BLaER1 treated with 17β-estradiol and CSF1 and Interleukin-3, amounts not matched to agents 10 nM and 100 nM (cell line): ENCODE measurements around the gene FAAH.

Experiments
- H3K27ac ChIP-seq, 11 experiments: shearing (Covaris generic); formaldehyde crosslinking; 2 replicates each; pipeline ENCODE4 v1.8.1; 2022
- H3K27me3 ChIP-seq, 11 experiments: shearing (Covaris generic); formaldehyde crosslinking; 2 replicates each; pipeline ENCODE4 v1.8.1; 2022
- H3K36me3 ChIP-seq, 11 experiments: shearing (Covaris generic); formaldehyde crosslinking; 2 replicates each; pipeline ENCODE4 v1.8.1; 2022
- H3K4me1 ChIP-seq, 10 experiments: shearing (Covaris generic); formaldehyde crosslinking; 2 replicates each; pipeline ENCODE4 v1.8.1; 2022
- H3K4me2 ChIP-seq, 11 experiments: shearing (Covaris generic); formaldehyde crosslinking; 2 replicates each; pipeline ENCODE4 v1.8.1; 2022
- H3K4me3 ChIP-seq, 10 experiments: shearing (Covaris generic); formaldehyde crosslinking; 2 replicates each; pipeline ENCODE4 v1.8.1; 2022
- H3K9ac ChIP-seq, 11 experiments: shearing (Covaris generic); formaldehyde crosslinking; 2 replicates each; pipeline ENCODE4 v1.8.1; 2022
- H3K9me3 ChIP-seq, 11 experiments: shearing (Covaris generic); formaldehyde crosslinking; replicated peaks in 1 of 11; 2 replicates each; pipeline ENCODE4 v1.8.1; 2022
- H4K20me1 ChIP-seq, 11 experiments: shearing (Covaris generic); formaldehyde crosslinking; 2 replicates each; pipeline ENCODE4 v1.8.1; 2022
- Cebpa-rat ChIP-seq, 11 experiments: shearing (Covaris generic); IDR thresholded peaks; 2 replicates each; pipeline ENCODE4 v1.8.1; 2022

The FAAH gene

DNA sequence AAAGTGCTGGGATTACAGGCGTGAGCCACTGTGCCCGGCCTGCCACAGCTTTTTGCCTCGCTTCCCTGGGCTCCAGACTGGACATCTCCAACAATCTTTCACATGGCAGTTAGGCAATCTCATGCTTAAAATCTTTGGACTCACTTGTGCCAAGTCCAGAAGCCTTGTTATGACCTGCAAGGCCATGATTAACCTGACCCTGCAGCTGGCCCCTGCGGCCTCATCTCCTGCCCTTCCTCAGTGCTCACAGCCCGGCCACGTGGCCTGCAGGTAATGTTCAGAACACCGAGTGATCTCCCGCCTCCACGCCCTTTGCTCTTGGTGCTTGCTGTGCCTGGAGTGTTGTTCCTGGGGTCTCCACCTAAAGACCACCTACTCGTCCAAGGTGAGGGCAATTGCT lies 24.9 kb downstream of the FAAH start:
- H3K27me3 ChIP-seq: no peaks in the 10 kb centered on the region
- peaks cover 0 to 9% (median 0%) of the 10 kb centered on the region in 10 experiments; a peak in 2 of 20 replicates for H3K4me1 ChIP-seq
- no peak for TF ChIP-seq Cebpa-rat (IDR thresholded peaks at IDR 0.05)
- H3K9me3 ChIP-seq: no peaks in the 10 kb centered on the region
- peaks cover 0 to 23% (median 8%) of the 10 kb centered on the region in 11 experiments; a peak in 10 of 22 replicates for H3K36me3 ChIP-seq
- no peak overlapping the region for H3K4me3 ChIP-seq
- H3K4me2 ChIP-seq: no peak overlapping the region
- peaks cover 0 to 5% (median 0%) of the 10 kb centered on the region in 11 experiments; a peak in 2 of 22 replicates for H4K20me1 ChIP-seq
- no peak overlapping the region for H3K27ac ChIP-seq
- no peak overlapping the region for H3K9ac ChIP-seq

DNA sequence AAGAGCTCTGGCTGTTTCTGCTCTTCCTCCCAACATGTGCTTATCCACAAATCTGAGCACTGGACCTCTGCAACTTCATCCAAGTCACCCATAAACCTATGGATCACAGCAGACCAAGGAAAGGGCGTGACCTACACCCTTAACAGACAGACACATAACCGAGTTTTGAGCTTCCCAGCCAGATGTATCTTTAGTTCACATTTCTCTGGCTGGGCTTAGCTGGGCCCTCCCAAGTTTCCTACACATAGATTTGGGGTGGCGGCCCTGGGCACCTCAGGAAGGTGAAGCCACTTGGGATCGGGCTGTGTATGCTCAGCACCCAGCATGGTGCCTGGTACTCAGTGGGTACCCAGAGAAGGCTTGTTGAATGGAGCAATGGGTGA lies 26.4 kb downstream of the FAAH start:
- Histone ChIP-seq H3K27me3 (no peaks in the 10 kb centered on the region), H3K9ac (no peak overlapping the region), H3K4me2 (no peak overlapping the region), H3K4me1 (peaks cover 0 to 9% (median 0%) of the 10 kb centered on the region in 10 experiments; a peak in 2 of 20 replicates), H3K9me3 (no peaks in the 10 kb centered on the region), H3K36me3 (peaks cover 0 to 7% (median 0%) of the 10 kb centered on the region in 11 experiments; a peak in 3 of 22 replicates), H3K4me3 (no peak overlapping the region), H4K20me1 (no peaks in the 10 kb centered on the region), H3K27ac (no peak overlapping the region)
- TF ChIP-seq Cebpa-rat (IDR thresholded peaks at IDR 0.05): no peak

DNA sequence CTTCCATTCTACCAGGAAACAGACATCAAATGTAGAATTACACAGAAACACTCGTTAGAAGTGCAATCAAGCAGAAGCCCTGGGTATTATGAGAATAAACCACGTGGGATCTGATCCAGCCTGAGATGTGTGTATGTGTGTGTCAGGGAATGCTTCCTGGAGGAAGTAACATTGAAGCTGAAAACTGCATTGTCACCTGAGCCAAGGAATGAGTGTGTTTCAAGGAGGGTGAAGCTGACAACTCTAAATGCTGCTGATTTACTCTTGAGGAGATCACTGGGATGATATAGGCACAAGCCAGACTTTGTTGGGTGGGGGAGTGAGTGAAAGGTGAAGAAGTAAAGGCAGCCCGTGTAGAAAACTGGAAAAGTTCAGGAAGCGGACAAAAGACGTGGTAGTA lies 27.6 kb downstream of the FAAH start:
- no peak for TF ChIP-seq Cebpa-rat (IDR thresholded peaks at IDR 0.05)
- no peak overlapping the region for H3K4me2 ChIP-seq
- no peak overlapping the region for H3K4me3 ChIP-seq
- H3K36me3 ChIP-seq: no peaks in the 10 kb centered on the region
- H3K9me3 ChIP-seq: no peaks in the 10 kb centered on the region
- H3K27me3 ChIP-seq: no peaks in the 10 kb centered on the region
- no peak overlapping the region for H3K9ac ChIP-seq
- H4K20me1 ChIP-seq: no peaks in the 10 kb centered on the region
- no peak overlapping the region for H3K27ac ChIP-seq
- H3K4me1 ChIP-seq: peaks cover 0 to 9% (median 0%) of the 10 kb centered on the region in 10 experiments; a peak in 2 of 20 replicates

DNA sequence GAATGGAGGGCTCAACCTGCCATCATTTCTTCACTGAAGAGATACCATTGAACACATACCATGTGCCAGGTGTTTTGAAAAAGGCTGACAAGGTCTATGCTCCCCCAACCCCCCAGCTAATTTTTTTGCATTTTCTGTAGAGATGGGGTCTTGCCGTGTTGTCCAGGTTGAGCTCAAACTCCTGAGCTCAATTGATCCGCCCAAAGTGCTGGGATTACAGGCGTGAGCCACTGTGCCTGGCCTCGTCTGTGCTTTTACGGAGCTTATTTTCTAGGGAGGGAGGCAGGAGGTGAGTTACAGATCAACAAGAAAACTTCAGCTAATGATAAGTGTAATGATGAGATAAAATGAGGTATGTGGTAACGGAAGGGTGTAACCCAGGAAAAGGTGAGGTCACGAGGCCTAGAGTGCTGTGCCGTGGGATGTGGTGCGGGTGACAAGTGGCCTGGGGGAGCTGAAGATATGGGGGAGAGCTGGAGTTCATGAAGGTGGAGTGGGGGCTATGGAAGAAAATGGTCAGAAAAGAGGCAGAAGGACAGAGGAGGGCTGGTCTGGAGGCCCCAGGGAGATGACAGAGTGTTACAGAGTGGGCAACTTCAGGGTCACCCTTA lies 28.2 kb downstream of the FAAH start:
- Histone ChIP-seq H3K4me1 (peaks cover 0 to 9% (median 0%) of the 10 kb centered on the region in 10 experiments; a peak in 2 of 20 replicates), H4K20me1 (no peaks in the 10 kb centered on the region), H3K9ac (no peak overlapping the region), H3K27me3 (no peaks in the 10 kb centered on the region), H3K4me2 (no peak overlapping the region), H3K27ac (no peak overlapping the region), H3K36me3 (no peaks in the 10 kb centered on the region), H3K9me3 (no peaks in the 10 kb centered on the region), H3K4me3 (no peak overlapping the region)
- TF ChIP-seq Cebpa-rat (IDR thresholded peaks at IDR 0.05): no peak

DNA sequence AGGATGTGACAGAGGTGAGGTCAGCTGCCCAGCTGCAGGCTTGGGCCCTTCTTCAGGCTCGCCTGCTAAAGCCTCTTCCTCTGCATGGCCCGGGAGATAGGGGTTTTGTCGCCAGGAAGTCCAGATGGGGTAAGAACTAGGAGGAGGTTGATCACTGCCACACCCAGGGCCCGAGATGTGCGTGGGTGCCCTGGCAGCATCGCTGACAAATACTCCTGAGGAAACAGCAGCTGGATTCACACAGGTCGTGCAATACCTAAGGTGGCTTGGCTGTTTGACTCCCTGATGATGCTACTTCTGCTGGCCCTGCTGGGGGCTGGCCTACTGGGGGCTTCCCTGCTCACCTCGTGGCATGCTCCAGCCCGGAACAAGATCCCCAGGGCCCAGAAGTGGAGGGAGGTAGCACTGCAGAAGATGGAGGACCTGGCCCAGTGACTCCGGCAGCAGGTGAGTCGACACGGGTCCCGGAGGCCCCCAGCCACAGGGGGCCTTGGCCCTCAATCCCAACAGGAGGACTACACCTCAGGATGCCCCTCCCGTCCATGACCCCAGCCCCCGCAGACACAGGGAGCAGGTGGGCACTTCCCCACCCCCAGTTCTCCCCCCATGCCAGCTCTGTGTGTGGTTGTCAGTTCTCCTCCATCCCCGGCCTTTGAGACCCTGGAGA lies 29.6 kb downstream of the FAAH start:
- no peak overlapping the region for H3K9ac ChIP-seq
- peak overlapping the region in 2 of 11 experiments; percentile 3 to 37; a peak in 2 of 22 replicates for H3K4me2 ChIP-seq
- TF ChIP-seq Cebpa-rat (IDR thresholded peaks at IDR 0.05): no peak
- no peaks in the 10 kb centered on the region for H3K9me3 ChIP-seq
- H3K4me3 ChIP-seq: no peak overlapping the region
- peaks cover 0 to 9% (median 0%) of the 10 kb centered on the region in 10 experiments; a peak in 2 of 20 replicates for H3K4me1 ChIP-seq
- H4K20me1 ChIP-seq: no peaks in the 10 kb centered on the region; a peak in 1 of 22 replicates
- no peaks in the 10 kb centered on the region for H3K27me3 ChIP-seq
- no peak overlapping the region for H3K27ac ChIP-seq
- H3K36me3 ChIP-seq: no peaks in the 10 kb centered on the region

DNA sequence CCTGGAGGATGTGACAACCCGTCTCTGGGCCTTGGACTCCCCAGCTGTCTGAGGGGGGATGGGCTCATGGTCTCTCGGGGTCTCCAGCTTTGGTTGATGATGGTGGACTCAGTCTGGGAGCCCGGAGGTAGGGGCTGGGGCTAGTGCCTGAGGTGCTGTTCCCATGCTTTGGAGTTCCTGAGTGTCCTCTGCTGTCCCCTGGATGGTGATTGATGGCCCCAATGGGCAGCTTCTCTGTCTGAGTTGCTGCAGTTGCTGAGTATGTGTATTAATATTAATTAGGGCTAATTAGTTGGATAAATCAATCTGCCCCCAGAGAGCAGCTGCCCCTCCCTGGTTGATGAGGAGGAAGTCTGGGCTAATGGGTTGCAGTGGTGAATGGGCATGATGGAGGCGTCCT lies 30.6 kb downstream of the FAAH start:
- H3K9ac ChIP-seq: no peak overlapping the region

DNA sequence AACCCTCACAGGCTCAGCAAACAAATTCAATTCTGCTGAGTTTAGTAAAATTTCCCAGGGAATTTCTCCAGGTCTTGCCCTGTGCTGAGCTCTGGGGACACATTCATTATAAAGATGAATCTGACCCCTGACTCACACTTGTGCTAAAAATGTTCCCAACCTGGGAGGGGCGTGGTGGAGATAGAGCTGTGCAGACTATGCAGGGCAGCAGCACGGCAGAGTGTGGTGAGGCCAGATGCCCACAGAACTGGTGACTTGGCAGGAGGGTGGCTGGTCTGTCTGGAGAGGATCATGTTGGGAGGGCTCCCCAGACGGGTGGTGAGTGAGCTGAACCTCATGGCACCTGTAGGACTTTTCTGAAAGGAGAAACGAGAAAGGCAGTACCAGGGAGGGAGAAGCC lies 31.6 kb downstream of the FAAH start:
- no peaks in the 10 kb centered on the region for H3K27me3 ChIP-seq
- H4K20me1 ChIP-seq: no peaks in the 10 kb centered on the region; a peak in 1 of 22 replicates
- no peaks in the 10 kb centered on the region for H3K36me3 ChIP-seq
- no peak overlapping the region for H3K4me3 ChIP-seq
- H3K27ac ChIP-seq: no peak overlapping the region
- no peak for TF ChIP-seq Cebpa-rat (IDR thresholded peaks at IDR 0.05)
- no peaks in the 10 kb centered on the region for H3K9me3 ChIP-seq
- no peak overlapping the region for H3K4me2 ChIP-seq
- H3K4me1 ChIP-seq: peaks cover 0 to 9% (median 0%) of the 10 kb centered on the region in 10 experiments; a peak in 2 of 20 replicates
- no peak overlapping the region for H3K9ac ChIP-seq

More for the DNA sequence above, 30.6 kb downstream of the FAAH start:
- H3K9me3 ChIP-seq: no peaks in the 10 kb centered on the region
- no peaks in the 10 kb centered on the region for H3K36me3 ChIP-seq
- no peak overlapping the region for H3K27ac ChIP-seq
- H3K4me2 ChIP-seq: no peak overlapping the region
- no peak for TF ChIP-seq Cebpa-rat (IDR thresholded peaks at IDR 0.05)
- no peaks in the 10 kb centered on the region for H3K27me3 ChIP-seq
- no peak overlapping the region for H3K4me3 ChIP-seq
- peaks cover 0 to 9% (median 0%) of the 10 kb centered on the region in 10 experiments; a peak in 2 of 20 replicates for H3K4me1 ChIP-seq
- H4K20me1 ChIP-seq: no peaks in the 10 kb centered on the region; a peak in 1 of 22 replicates

DNA sequence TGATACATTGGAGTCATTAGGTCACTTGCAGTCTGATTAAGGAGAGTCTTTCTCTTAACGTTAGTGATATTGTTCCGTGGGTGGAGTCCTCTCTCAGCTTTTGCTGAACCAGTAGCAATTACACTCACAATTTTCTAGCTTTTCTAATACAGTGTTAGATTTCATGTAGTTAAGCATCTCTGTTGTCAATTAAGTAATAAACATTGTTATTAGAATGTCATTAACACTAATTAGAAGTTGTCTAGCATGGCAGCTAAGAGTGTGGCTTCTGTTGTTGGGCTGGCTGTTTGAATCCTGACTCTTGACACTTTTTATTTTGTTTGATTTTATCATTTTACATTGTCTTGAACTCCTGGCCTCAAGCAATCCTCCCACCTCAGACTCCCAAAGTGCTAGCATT lies 33.4 kb downstream of the FAAH start:
- Histone ChIP-seq H4K20me1 (no peaks in the 10 kb centered on the region; a peak in 1 of 22 replicates), H3K4me1 (peaks cover 0 to 9% (median 0%) of the 10 kb centered on the region in 10 experiments; a peak in 2 of 20 replicates), H3K9ac (no peak overlapping the region), H3K27ac (no peak overlapping the region), H3K4me2 (no peak overlapping the region), H3K36me3 (no peaks in the 10 kb centered on the region), H3K9me3 (no peaks in the 10 kb centered on the region), H3K27me3 (no peaks in the 10 kb centered on the region), H3K4me3 (no peak overlapping the region)
- TF ChIP-seq Cebpa-rat (IDR thresholded peaks at IDR 0.05): no peak

DNA sequence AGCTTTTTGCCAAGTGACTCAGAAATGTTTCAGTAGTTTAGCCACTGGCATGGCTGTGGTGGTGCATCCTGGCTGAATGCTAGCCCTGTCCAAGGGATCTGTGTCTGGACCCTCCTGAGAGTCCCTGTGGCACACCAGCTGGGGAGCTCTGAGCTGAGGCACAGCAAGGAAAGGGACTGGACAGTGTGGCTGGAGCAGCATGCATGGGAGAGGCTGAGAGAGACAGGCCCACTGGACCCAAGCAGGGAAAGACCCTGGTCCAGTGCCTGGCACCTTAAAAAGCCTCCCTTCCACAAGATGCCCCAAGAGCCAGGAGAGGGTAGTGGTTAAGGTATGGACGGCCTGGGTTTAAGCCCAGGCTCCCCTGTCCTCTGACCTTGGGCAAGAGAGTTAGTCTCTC lies 35.3 kb downstream of the FAAH start:
- Histone ChIP-seq H3K4me3 (no peak overlapping the region), H4K20me1 (peaks cover 0 to 3% (median 0%) of the 10 kb centered on the region in 11 experiments; a peak in 1 of 22 replicates), H3K27me3 (no peaks in the 10 kb centered on the region), H3K4me1 (no peaks in the 10 kb centered on the region), H3K27ac (no peak overlapping the region), H3K9ac (no peak overlapping the region), H3K36me3 (no peaks in the 10 kb centered on the region), H3K4me2 (no peak overlapping the region), H3K9me3 (no peaks in the 10 kb centered on the region)
- no peak for TF ChIP-seq Cebpa-rat (IDR thresholded peaks at IDR 0.05)
